ENCODE measurements around the gene CEACAM5.

The CEACAM5 gene

DNA sequence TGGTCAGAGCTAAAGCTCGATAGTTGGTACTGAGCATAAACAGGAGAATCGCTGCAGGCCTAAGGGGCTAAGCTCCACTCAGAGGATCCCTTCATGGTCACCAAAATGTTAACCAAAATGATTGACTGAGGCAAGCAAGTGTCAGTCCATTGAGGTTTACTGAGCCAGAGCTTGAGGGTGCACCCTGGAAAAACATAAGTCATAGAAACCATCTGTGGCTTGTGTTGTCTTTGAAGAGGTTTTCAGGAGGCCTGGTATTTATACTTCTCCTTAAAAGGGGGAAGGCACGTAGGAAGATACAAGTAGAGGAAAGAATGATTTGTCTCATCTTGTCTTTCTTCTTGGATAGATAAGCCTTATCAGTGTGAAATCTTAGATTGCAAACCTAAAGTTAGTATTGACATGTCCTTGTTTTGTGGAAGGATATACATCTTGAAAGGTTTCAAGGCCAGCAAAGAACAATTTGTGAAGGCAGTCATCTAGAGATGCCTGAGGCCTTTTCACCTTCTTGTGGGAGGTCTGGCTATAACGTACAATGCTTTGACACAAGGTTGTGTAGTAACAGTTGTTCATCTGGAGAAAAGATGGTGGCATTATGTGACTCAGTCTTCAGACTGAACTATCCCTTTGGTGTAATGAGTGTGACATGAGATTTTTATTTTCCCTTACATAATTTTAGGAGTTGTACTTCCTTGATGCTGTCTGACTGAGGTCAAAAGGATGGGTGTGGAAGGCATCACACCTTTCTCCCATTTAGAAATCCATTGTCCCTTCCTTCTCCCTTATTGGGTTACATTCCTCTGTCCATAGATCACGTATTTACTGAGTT, 32.2 kb downstream of the CEACAM5 start:
- H3K4me2 ChIP-seq (ENCODE audit: low read depth, low read length, poor library complexity, severe bottlenecking) = no peak overlapping the region
- no peaks in the 10 kb centered on the region for H3K9me3 ChIP-seq (ENCODE audit: insufficient read depth, low read length)
- no peak for TF ChIP-seq EZH2phosphoT487 (conservative IDR thresholded peaks at IDR 0.05; ENCODE audit: low read length)
- TF ChIP-seq, protein P1, sequence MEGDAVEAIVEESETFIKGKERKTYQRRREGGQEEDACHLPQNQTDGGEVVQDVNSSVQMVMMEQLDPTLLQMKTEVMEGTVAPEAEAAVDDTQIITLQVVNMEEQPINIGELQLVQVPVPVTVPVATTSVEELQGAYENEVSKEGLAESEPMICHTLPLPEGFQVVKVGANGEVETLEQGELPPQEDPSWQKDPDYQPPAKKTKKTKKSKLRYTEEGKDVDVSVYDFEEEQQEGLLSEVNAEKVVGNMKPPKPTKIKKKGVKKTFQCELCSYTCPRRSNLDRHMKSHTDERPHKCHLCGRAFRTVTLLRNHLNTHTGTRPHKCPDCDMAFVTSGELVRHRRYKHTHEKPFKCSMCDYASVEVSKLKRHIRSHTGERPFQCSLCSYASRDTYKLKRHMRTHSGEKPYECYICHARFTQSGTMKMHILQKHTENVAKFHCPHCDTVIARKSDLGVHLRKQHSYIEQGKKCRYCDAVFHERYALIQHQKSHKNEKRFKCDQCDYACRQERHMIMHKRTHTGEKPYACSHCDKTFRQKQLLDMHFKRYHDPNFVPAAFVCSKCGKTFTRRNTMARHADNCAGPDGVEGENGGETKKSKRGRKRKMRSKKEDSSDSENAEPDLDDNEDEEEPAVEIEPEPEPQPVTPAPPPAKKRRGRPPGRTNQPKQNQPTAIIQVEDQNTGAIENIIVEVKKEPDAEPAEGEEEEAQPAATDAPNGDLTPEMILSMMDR (IDR thresholded peaks at IDR 0.05; ENCODE audit: insufficient read depth, low read length, poor library complexity, severe bottlenecking) = no peak
- H3K9me2 ChIP-seq (replicated peaks; ENCODE audit: insufficient read depth, low read length) = no peaks in the 10 kb centered on the region
- H3F3A ChIP-seq (ENCODE audit: insufficient read depth) = no peaks in the 10 kb centered on the region
- no peaks in the 10 kb centered on the region for H3K36me3 ChIP-seq (ENCODE audit: low read length)
- H3K79me2 ChIP-seq (ENCODE audit: insufficient read depth, low read length) = no peaks in the 10 kb centered on the region
- no peak overlapping the region for H2AFZ ChIP-seq (ENCODE audit: low read depth, low read length, severe bottlenecking)
- H3K27ac ChIP-seq (ENCODE audit: low read depth, low read length) = no peak overlapping the region
- no peak overlapping the region for H3K4me3 ChIP-seq (ENCODE audit: insufficient read depth, low read length, poor library complexity, severe bottlenecking)
- H4K20me1 ChIP-seq (ENCODE audit: low read depth, low read length) = no peaks in the 10 kb centered on the region
- H3K9ac ChIP-seq (ENCODE audit: low read length) = no peak overlapping the region
- H3K27me3 ChIP-seq (ENCODE audit: low read length) = no peaks in the 10 kb centered on the region

GRCh38 chr19:41741244-41741554, 32.8 kb downstream of the CEACAM5 start:
- TF ChIP-seq EZH2phosphoT487 (conservative IDR thresholded peaks at IDR 0.05; ENCODE audit: low read length) = no peak
- TF ChIP-seq, protein P1 (IDR thresholded peaks at IDR 0.05; ENCODE audit: insufficient read depth, low read length, poor library complexity, severe bottlenecking) = no peak
- Histone ChIP-seq H2AFZ (ENCODE audit: low read depth, low read length, severe bottlenecking) (no peak overlapping the region), H3F3A (ENCODE audit: insufficient read depth) (no peaks in the 10 kb centered on the region), H3K27ac (ENCODE audit: low read depth, low read length) (no peak overlapping the region), H3K36me3 (ENCODE audit: low read length) (no peaks in the 10 kb centered on the region), H3K4me2 (ENCODE audit: low read depth, low read length, poor library complexity, severe bottlenecking) (no peak overlapping the region), H3K79me2 (ENCODE audit: insufficient read depth, low read length) (no peaks in the 10 kb centered on the region), H3K9me2 (replicated peaks; ENCODE audit: insufficient read depth, low read length) (no peaks in the 10 kb centered on the region), H3K4me3 (ENCODE audit: insufficient read depth, low read length, poor library complexity, severe bottlenecking) (no peak overlapping the region), H4K20me1 (ENCODE audit: low read depth, low read length) (no peaks in the 10 kb centered on the region), H3K9ac (ENCODE audit: low read length) (no peak overlapping the region), H3K9me3 (ENCODE audit: insufficient read depth, low read length) (no peaks in the 10 kb centered on the region), H3K27me3 (ENCODE audit: low read length) (no peaks in the 10 kb centered on the region)

DNA sequence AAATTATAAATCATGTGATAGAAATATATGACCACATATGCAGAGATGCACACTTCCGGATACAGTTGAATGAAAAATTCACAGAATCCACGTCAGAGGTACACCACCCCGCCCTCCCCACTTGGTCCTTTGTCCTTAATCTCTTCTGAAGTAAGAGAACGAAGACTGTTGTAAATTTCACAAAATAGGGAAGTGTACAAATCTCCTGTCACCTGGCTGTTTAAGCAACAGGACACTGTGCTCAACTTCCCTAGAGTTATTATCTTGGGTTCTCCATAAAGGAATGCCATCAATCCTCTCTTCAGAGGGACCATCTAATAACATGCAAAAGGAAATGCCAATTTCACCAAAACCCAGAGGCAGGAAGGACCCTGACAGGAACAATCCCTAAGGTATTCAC, 36.4 kb downstream of the CEACAM5 start:
- H3K79me2 ChIP-seq (ENCODE audit: insufficient read depth, low read length) = no peaks in the 10 kb centered on the region
- no peaks in the 10 kb centered on the region for H3K27me3 ChIP-seq (ENCODE audit: low read length)
- no peaks in the 10 kb centered on the region for H3K9me2 ChIP-seq (replicated peaks; ENCODE audit: insufficient read depth, low read length)
- no peak overlapping the region for H3K4me2 ChIP-seq (ENCODE audit: low read depth, low read length, poor library complexity, severe bottlenecking)
- H3K9ac ChIP-seq (ENCODE audit: low read length) = no peak overlapping the region
- no peaks in the 10 kb centered on the region for H3K36me3 ChIP-seq (ENCODE audit: low read length)
- TF ChIP-seq, protein P1 (IDR thresholded peaks at IDR 0.05; ENCODE audit: insufficient read depth, low read length, poor library complexity, severe bottlenecking) = no peak
- no peak for TF ChIP-seq EZH2phosphoT487 (conservative IDR thresholded peaks at IDR 0.05; ENCODE audit: low read length)
- no peaks in the 10 kb centered on the region for H4K20me1 ChIP-seq (ENCODE audit: low read depth, low read length)
- no peaks in the 10 kb centered on the region for H3K9me3 ChIP-seq (ENCODE audit: insufficient read depth, low read length)
- no peak overlapping the region for H3K4me3 ChIP-seq (ENCODE audit: insufficient read depth, low read length, poor library complexity, severe bottlenecking)
- H3K27ac ChIP-seq (ENCODE audit: low read depth, low read length) = no peak overlapping the region
- H2AFZ ChIP-seq (ENCODE audit: low read depth, low read length, severe bottlenecking) = no peak overlapping the region
- H3F3A ChIP-seq (ENCODE audit: insufficient read depth) = no peaks in the 10 kb centered on the region
